CD4-positive, alpha-beta T cell treated with Interleukin-12 subunit alpha and Interleukin-12 subunit beta, for 1 hour (primary cell): ENCODE data around the gene RAB23.

Experiments
- DNase-seq: peaks from one replicate; pipeline ENCODE4 v3.0.0-alpha.2; 2020

RAB23 gene

DNA sequence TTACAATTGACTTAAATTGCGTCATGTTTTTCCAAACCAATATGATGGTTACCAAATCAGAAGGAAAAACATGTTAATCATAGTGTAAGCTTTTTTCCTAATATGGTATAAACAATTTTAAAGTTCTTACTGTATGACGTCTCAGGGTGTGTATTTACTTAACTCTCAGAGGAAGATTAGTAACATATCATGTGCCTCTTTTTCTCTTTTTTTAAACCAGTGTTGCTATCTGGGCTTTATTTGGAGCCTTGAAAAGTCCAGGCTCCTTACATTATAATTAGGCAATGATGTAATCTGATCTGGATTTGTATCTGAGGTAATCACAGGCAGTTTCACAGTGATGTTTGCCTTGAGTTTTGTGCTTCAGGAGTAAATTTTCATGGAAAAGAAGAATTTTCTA, 20.4 kb upstream of the RAB23 start:
- DNase-seq, result no peak

GRCh38 chr6:57226221-57226620, 4.1 kb upstream of the RAB23 start:
- DNase-seq, result no peak

DNA sequence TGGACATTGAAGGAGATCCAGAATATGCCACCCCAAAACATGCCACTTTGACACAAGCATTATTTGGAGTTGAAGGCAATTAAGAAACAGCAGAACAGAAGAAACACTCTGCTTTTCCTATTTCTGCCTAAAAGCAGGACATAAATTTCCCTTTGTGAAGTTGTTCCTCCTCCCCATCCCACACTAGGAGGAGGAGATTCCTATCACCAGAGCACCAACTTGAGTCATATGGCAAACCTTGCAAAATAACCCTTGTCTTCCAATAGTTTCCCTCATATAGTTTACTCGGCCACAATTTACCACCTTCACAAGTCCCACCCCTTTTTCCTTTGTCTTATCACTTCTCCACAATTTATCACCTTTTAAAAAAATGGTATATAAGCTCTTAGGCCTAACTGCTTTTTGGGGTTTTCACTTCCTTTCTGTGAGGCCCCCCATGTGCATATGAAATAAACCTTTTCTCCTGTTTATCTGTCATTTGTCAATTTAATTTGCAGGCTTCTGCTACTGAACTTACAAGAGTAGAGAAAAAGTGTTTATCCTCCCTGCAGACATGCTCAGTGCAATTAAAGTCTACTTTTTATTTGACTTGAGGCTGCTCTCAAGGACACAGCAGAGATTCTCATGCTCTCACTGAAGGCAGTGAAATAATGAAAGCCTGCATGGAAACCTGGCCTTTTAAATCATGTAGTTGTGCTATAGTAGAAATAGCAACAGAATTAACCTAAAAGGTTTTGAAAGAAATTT, 2.8 kb upstream of the RAB23 start:
- DNase-seq, result no peak

- DNase-seq, result peak; percentile 14
Observed at GRCh38 chr6:57222743-57223077, 603 bp upstream of the RAB23 start.

DNA sequence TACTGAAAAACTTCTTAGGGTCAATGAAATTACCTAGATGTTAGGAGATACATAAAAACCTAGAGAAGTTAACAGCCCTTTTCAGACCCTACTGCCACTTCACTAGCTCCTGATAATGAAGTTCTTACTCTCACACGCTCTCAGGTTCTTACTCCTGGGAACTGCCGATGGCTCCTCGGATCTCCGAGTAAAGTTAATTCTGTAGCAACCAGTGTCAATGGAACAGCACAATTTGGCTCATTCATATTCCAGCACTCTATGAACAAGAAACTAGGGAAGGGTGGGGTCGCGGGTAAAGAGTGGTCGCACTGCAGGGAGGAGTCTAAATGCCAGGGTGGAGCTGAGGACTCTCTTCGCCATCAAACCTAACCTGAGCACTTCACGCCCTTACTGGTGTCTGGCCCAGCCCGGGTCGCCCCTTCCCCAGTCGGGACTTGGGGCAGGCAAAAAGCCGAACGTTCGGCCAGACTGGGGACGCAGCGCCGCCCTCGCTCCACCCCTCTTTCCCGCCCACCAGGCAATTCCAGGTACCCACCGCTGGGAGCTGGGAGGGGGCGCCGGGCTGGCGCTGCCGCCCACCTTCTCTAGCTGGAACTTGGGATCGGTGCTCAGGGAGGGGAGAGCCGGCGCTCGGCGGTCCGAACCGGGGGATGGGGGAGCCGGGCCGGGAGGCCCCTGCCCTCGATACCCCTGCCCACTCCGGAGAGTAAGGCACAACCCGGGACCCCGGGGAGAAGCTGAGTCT, 744 bp downstream of the RAB23 start:
- peak; percentile 45 for DNase-seq

- DNase-seq, result no peak
Observed at GRCh38 chr6:57220083-57220703, 1.9 kb downstream of the RAB23 start.

GRCh38 chr6:57217270-57217669, 4.8 kb downstream of the RAB23 start:
- no peak for DNase-seq

DNA sequence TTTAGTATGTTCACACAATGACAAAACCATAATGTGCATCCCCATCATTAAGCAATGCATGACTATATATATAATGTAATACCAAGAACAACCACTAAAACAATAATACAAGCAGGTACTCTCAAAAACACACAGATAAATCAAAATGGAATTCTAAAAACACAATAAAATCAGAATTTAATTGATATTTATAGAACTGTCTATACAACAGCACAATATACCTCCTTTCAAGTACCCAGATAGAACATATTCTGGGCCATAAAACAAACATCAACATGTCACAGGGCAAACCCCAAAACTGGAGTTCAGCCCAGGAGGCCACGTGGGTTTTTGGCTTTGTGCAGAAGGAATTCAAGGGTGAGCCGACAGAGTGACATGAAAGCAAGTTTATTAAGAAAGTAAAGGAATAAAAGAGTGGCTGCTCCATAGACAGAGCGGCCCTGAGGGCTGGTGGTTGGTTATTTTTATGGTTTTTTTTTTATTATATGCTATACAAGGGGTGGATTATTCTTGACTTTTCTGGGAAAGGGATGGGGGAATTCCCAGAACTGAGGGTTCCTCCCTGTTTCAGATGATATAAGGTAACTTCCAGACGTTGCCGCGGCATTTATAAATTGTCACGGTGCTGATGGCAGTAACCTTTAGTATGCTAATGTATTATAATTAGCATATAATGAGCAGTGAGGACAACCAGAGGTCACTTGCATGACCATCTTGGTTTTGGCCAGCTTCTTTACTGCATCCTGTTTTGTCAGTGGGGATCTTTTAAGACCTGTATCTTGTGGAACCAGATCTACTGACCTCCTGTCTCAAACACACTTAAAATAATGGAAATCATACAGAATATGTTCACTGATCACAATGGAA, 5.6 kb downstream of the RAB23 start:
- no peak for DNase-seq

- no peak for DNase-seq
Observed at GRCh38 chr6:57215260-57215659, 6.8 kb downstream of the RAB23 start.

DNA sequence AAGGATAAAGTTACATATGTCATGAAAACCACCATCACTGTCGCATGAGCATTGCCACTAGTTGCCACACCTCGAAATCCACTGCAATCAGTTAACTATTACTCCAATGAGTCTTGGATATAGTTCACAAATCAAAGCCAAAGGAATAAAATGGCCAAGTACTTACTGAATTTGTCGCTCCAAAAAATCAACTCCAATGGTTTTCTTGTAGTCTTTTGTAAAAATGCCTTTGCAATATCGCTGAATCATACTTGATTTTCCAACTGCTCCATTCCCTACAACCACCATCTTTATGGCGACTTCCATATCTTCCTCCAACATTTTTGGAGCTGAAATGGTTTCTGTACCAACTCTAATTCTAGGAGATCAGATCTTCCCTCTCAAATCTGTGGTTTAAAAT, 12.0 kb downstream of the RAB23 start:
- no peak for DNase-seq

DNA sequence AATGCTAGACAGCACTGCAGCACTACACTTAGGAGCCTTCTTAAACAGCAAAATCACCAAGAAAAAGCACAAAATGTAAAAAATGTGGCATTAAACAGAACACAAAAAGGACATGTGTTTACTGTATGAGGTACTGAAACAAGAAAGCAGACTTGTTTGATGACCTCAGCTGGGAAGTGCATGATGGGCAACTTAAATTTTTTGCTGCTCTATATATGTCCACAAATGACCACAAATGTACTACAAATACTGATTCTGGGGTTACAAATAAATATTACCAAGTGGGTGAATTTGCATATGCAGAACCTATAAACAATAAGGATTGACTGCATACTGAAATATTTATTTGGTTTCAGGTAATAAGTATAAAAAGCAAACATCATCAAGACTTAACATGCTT, 13.1 kb downstream of the RAB23 start:
- no peak for DNase-seq

DNA sequence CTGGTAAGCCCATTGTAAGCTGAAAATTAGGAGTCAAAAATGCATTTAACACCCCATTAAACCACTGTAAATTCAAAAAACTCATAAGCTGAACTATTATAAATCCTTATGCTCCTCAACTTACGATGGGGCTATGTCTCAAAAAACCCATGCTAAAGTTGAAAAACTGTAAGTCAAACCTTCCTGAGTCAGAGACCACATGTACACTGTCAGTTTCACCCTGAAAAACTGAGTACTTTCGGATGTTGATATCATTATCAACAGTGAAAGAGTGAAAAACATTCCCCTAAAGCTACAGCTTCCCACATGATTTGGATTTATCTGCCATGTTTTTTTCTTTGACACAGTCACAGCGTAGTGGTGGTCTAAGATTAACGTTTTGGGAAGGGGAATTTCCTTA, 14.2 kb downstream of the RAB23 start:
- no peak for DNase-seq

DNA sequence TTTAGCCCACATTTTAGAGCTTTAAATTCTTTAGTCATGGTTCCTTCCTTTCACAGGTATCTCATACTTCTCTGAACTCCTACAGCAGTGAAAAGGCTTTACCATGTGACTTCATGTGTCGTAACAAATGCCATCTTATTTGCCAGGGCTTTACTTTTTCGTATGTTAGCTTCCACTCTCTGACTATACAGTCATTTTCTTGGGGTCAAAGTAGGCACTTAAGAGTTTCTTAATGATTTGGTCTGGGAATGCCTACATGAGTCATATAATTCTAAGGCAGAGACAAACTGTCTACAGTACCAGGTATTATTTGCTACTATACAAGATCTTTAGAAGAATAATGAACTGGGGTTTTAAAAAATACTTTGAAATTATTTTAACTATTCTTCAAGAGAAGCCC, 15.0 kb downstream of the RAB23 start:
- DNase-seq, result no peak

GRCh38 chr6:57205550-57206328, 16.4 kb downstream of the RAB23 start:
- DNase-seq, result no peak

DNA sequence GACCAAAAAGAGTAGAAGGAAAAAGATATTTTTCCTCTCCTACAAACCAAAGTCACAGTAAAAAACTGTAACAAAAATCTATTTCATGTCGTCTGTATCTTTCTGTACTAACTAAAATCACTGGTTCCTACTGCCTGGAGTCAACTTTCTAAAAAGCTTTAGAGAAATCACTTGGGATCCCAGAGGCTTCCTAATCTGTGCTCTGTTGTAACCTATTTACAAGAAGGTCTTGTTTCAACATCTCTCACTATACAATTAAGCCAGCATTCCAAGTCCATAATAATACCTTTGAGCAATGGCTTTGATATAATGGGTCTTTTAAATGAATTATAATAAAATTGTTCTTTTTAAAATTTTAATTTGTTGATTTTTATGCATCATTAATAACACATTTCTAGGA, 20.4 kb downstream of the RAB23 start:
- DNase-seq, result no peak

DNA sequence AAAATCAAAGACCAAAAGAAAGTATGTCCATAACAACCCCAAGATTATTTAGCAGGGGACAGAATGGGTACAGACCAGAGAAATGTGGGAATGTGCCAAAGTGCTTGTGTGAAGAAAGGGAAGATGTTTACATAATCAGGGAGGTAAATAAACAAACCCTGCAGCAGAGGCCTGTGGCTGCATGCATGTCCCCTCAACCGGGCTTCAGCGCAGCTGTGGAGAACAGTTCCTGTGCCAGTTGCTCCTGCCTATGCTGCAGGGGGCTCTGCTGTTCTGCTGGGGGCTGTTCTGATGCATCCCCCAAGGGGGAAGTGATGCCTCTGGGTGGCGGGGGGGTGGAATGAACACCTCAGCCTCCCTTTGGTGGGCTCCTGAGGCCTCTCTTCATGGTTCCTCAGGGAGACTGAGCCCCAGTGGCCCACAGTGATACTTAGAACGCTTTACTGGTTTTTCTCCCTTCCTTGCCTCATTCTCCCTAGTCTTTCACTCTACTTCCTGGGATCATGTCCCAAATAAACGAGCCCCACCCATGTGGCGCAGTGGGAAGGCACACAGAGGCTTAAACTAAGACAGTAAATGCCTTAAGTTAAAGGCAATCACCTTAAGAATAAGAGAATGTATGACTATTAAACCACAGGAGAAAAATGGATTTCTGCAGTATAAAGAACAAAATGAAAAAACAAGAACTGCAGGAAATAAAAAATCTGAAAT, 23.0 kb downstream of the RAB23 start:
- DNase-seq, result no peak

DNA sequence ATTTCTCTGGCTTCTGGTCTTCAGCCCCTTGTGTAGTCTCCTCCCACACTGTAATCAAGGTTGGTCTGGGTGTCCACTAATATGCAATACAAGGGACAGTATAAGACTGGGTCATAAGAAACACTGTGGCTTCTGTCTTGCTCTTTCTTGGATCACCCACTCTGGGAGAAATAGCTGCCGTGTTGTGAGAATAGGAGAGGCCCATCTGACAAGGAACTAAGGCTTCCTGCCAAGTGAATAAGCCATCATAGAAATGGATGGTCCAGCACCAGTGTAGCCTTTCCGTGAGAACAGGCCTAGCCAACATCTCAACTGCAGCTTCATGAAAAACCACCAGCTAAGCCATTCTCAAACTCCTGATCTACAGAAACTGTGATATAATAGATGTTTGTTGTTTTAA, 26.6 kb downstream of the RAB23 start:
- no peak for DNase-seq

DNA sequence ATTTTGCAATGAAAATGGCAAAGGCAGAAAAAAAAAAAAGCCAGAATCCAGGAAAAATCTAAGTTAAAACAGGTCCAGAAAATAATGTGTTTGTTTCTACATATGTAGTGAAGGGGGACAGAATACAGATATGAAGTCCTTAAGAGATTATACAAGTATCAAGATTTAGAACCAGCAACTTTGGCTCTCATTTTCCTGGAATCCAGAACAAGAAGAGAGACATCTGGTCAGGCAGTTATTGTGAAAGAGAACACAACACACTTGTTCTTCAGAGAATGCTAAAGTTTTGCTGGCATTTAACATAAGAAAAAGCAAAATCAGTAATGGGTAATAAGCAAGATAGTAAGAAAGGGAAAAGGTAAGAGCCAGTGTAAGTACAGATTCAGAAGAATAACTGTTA, 28.9 kb downstream of the RAB23 start:
- no peak for DNase-seq

DNA sequence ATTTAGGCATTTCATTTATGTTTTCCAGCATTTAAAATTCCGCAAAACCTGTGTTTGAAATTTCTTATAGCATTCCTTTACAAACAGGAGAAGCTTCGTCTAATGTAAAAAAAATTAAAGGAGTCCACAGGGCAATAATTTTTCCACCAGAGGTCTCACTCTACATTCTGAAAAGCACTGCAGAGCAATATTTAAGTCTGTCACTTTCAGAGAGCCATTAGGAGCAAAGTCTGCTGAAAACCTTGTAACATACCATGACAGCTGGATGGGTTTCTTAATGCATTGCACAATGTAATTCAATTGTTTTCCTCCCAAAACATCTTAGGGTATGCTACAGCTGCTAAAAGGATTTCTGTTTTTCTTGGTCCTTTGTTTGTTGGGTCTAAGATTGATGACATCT, 32.0 kb downstream of the RAB23 start:
- DNase-seq, result no peak

- no peak for DNase-seq
Observed at GRCh38 chr6:57183336-57183735, 38.8 kb downstream of the RAB23 start.

DNA sequence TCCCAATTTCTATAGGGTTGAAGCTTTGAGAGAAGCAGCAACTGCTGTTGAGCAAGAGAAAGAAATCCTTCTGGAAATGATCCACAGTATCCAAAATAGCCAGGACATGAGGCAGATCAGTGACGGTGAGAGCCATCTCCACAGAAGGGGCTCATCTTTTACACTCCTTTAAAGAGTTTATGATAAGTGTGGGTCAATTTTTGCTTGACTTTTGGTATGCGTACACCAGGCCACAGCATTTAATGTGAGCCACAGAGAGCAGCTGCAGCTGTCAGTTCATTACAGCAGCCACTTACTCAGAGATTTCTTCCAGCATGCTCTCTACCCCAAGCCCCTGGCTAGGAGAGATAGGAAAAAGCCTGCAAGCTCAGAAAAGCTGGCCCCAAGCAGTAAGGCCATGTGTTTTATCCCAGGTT, 40.1 kb downstream of the RAB23 start:
- DNase-seq, result no peak

DNA sequence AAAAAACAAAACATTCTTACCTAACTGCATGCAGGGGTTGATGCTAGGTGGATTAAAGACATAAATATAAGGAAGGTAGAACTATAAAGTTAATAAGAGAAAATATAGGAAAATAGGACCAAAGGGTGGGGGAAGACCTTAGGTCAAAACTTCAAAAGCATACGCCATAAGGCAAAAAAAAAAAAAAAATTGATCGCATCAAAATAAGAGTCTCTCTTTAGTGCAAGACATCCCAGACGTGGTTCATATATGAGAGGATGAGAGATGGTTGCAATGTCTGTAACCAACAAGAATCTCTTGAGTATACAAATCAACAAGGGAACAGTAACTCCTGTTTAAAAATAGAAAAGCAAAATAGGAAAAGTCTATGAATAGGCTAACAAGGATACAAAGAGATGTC, 41.5 kb downstream of the RAB23 start:
- no peak for DNase-seq
